Skeletal muscle tissue (tissue), 4 donors: Measurements from ENCODE around the gene PRKCE. TPM values are rescaled to one million over a fixed set of nuclear protein-coding genes. Genes with fewer than 3 reads are reported as not detected.

Experiments used
- H3K27ac ChIP-seq: one replicate; pipeline ENCODE4 v1.7.0; 2013; ENCODE audit warnings: mild to moderate bottlenecking, low read depth, low read length, inconsistent platforms
- H3K27me3 ChIP-seq, 3 donors: one replicate each; pipeline ENCODE4 v1.7.0; 2013; ENCODE audit warnings: low read length in 3 of 3; ENCODE audit not compliant: control insufficient read depth in 3 of 3, insufficient read depth in 3 of 3
- H3K36me3 ChIP-seq, 3 donors: one replicate each; pipeline ENCODE4 v1.7.0; 2013; ENCODE audit warnings: low read length in 3 of 3; ENCODE audit not compliant: control insufficient read depth in 3 of 3, insufficient read depth in 3 of 3
- H3K4me1 ChIP-seq, 3 donors: one replicate each; pipeline ENCODE4 v1.7.0; 2013; ENCODE audit warnings: low read length in 3 of 3, mild to moderate bottlenecking in 3 of 3; ENCODE audit not compliant: control insufficient read depth in 3 of 3, insufficient read depth in 3 of 3
- H3K4me3 ChIP-seq, 3 donors: one replicate each; pipeline ENCODE4 v1.7.0; 2013; ENCODE audit warnings: low read length in 3 of 3
- H3K9ac ChIP-seq, 3 donors: one replicate each; pipeline ENCODE4 v1.7.0; 2013; ENCODE audit warnings: low read length in 3 of 3, mild to moderate bottlenecking in 3 of 3, moderate library complexity in 2 of 3, low read depth in 1 of 3
- H3K9me3 ChIP-seq, 3 donors: one replicate each; pipeline ENCODE4 v1.7.0; 2013; ENCODE audit warnings: low read length in 3 of 3; ENCODE audit not compliant: control insufficient read depth in 3 of 3
- total RNA-seq: library from RNA; depleted of rRNA; stranded (reverse); fragments of >200 nt; gene quantifications from one replicate; pipeline ENCODE4 v1.2.3, GENCODE V29; 2014
- donor health status: Osteomylitis.

PRKCE gene
- total RNA-seq, 1 donor from 2014 or later, result 9.4 TPM

DNA sequence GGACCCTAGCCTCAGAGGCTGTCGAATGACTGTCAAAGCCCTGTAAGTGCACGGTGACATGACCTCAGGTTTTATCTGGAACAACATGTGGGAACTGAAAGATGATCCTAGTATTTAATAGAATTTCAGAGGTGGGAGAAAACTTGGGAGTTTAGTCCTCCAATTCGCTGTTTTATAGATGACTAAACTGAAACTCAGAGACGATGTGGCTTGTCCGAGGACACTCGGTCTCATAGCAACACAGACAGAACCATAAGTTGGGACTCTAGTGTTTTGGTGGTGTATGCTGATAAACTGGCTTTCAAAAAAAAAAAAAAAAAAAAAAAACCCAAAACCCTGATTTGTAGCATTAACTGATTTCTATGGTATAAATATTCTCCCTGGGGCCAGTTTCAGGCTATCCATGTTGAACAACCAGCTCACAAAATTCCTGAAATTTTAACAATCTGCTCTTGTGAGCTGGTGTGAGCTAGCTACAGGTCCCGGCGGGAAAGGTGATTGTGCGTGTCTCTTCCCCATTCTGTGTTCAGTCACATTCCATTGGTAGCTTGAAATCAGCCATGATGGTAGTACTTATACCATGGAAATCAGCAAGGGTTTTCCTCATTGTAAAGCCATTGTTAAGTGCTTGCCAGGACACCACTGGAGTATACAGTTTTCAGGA lies 450.2 kb downstream of the PRKCE start:
- Histone ChIP-seq H3K36me3 (no peaks in the 10 kb centered on the region), H3K27me3 (no peaks in the 10 kb centered on the region), H3K9ac (no peak overlapping the region), H3K27ac (no peak overlapping the region), H3K9me3 (no peaks in the 10 kb centered on the region), H3K4me3 (no peak overlapping the region), H3K4me1 (peaks cover 5 to 13% (median 9%) of the 10 kb centered on the region in 3 donors)

DNA sequence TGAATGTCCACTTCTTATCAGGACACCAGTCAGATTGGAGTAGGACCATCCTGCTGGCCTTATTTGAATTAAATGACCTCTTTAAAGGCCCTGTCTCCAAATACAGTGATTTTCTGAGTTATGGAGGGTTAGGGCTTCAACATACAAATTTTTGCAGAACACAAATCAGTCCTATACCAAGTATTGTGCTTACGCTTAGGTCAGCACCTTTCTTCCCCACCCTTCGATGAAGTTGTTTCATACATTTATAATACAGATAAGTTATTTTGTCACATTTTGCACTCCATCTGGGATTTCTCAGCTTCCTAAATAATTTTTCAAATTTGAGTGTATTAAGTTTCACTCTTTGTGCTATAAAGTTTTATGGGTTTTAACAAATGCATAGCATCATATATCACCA lies 455.2 kb downstream of the PRKCE start:
- no peak overlapping the region for H3K27ac ChIP-seq
- no peaks in the 10 kb centered on the region for H3K36me3 ChIP-seq
- H3K4me1 ChIP-seq, result no peaks in the 10 kb centered on the region
- H3K4me3 ChIP-seq, result no peak overlapping the region
- H3K9ac ChIP-seq, result no peak overlapping the region
- H3K9me3 ChIP-seq, result no peaks in the 10 kb centered on the region
- H3K27me3 ChIP-seq, result no peaks in the 10 kb centered on the region

GRCh38 chr2:46114996-46115395 lies 463.5 kb downstream of the PRKCE start:
- no peak overlapping the region for H3K9ac ChIP-seq
- no peak overlapping the region for H3K27ac ChIP-seq
- no peaks in the 10 kb centered on the region for H3K27me3 ChIP-seq
- no peaks in the 10 kb centered on the region for H3K36me3 ChIP-seq
- H3K4me1 ChIP-seq, result peaks cover 3 to 13% (median 8%) of the 10 kb centered on the region in 3 donors
- no peaks in the 10 kb centered on the region for H3K9me3 ChIP-seq
- H3K4me3 ChIP-seq, result no peak overlapping the region

DNA sequence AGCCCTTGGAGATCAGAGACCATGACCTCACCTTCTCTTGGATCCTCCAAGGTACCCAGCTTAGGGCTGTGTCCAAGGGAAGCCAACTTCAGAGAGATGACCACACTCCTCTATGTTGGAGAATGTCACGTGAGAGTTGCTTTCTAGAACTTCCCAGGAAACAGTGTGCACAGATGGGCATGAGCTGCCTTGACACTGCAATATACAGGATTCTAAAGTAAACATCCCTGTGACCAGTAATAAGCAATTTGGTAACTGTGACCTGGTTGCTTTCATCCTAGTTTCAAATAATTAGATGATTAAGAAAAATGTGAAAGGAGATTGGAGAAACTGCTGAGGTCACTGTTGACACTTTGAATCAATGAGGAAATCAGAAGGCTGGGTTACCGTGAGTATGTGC lies 464.7 kb downstream of the PRKCE start:
- H3K36me3 ChIP-seq, result no peaks in the 10 kb centered on the region

DNA sequence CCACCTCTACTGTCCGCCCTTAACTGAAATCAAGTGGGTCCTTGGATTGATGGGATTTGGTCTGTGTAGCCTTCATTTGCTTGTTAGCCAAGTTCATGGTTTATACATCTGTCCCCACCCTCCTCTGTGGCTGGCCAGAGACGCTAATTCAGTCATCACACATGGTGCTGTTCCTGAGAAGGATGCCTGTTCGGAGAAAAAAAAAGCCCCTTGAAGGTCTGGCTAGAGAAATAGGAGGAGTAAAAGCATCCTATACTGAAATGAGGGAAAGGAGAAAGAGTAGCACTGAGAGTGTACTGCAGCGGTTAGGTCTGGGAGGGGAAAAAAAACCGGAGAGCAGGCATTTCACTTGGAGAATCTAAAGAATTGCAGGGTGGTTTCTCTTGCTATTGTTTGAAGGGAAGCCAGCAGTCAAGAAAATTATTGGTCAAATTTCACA lies 465.1 kb downstream of the PRKCE start:
- no peaks in the 10 kb centered on the region for H3K27me3 ChIP-seq
- H3K9me3 ChIP-seq, result no peaks in the 10 kb centered on the region
- peaks cover 3 to 24% (median 21%) of the 10 kb centered on the region in 3 donors for H3K4me1 ChIP-seq
- H3K9ac ChIP-seq, result no peak overlapping the region
- H3K4me3 ChIP-seq, result no peak overlapping the region
- H3K27ac ChIP-seq, result no peak overlapping the region
- H3K36me3 ChIP-seq, result no peaks in the 10 kb centered on the region

More for the DNA sequence above, 464.7 kb downstream of the PRKCE start:
- Histone ChIP-seq H3K27me3 (no peaks in the 10 kb centered on the region), H3K9ac (no peak overlapping the region), H3K4me3 (no peak overlapping the region), H3K4me1 (peaks cover 3 to 20% (median 17%) of the 10 kb centered on the region in 3 donors), H3K9me3 (no peaks in the 10 kb centered on the region), H3K27ac (no peak overlapping the region)

GRCh38 chr2:46117379-46117778 lies 465.9 kb downstream of the PRKCE start:
- peak overlapping the region; percentile 74 for H3K27ac ChIP-seq
- H3K4me3 ChIP-seq, result no peak overlapping the region
- no peaks in the 10 kb centered on the region for H3K36me3 ChIP-seq
- H3K9me3 ChIP-seq, result no peaks in the 10 kb centered on the region
- H3K9ac ChIP-seq, result no peak overlapping the region
- H3K4me1 ChIP-seq, result peaks cover 7 to 29% (median 24%) of the 10 kb centered on the region in 3 donors
- H3K27me3 ChIP-seq, result no peaks in the 10 kb centered on the region

GRCh38 chr2:46117994-46118393 lies 466.5 kb downstream of the PRKCE start:
- H3K36me3 ChIP-seq, result no peaks in the 10 kb centered on the region
- no peak overlapping the region for H3K9ac ChIP-seq
- H3K9me3 ChIP-seq, result no peaks in the 10 kb centered on the region
- no peaks in the 10 kb centered on the region for H3K27me3 ChIP-seq
- H3K4me1 ChIP-seq, result peaks cover 10 to 34% (median 24%) of the 10 kb centered on the region in 3 donors
- H3K27ac ChIP-seq, result peak overlapping the region; percentile 74
- no peak overlapping the region for H3K4me3 ChIP-seq

DNA sequence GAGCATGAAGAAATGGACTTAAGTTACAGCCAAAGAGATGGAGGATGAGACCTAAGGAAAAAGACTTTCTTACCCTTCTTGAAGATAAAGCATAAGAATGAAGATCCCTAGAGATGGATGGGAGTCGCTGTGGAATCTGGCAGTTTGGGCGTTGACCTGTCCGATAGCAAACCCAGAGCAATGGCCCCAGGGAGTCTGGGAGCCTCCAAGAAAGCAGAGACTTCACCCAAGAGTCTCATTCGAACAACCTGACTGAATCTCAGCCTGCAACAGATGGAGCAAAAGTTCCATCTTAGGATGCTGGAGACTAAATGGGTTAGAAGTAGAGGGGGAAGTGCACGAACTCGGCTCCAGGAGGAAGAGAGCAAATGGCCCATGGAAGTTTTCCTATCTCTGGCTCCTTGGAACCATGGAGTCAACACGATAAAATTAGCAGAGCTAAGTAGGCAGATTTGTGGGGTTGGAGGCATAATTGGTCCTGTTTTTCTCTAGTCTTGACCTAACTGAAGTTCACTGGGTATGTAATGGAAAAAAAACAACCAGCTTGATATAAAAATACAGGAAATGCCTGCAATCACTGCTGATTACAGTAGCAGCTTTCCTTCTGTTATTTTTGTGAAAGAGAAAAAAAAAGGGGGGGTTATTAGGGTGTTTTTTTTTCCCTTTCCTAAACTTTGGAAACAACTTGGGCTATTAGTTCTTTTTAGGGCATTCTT lies 467.3 kb downstream of the PRKCE start:
- peaks cover 10 to 34% (median 24%) of the 10 kb centered on the region in 3 donors for H3K4me1 ChIP-seq
- H3K4me3 ChIP-seq, result no peak overlapping the region
- H3K27ac ChIP-seq, result peak overlapping the region; percentile 74
- H3K9ac ChIP-seq, result no peak overlapping the region
- no peaks in the 10 kb centered on the region for H3K9me3 ChIP-seq
- no peaks in the 10 kb centered on the region for H3K27me3 ChIP-seq
- no peaks in the 10 kb centered on the region for H3K36me3 ChIP-seq

DNA sequence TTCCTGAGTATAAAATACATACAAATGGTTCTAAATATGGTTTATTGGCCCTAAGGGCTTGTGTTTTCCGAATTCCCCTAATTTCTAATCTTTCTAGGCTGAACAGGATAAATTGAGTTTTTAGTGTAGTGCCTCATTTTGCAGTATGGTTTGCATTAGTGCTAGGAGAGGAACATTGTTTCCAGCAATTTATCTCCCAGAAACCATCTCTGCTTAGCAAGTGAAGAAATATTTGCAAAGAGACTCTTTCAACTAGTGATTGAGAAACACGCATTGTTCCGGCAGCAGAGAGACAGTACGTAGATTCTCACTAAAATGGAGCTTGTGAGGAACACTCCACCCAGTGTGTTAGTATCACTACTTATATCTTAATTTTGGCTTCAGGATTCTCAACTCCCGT lies 468.0 kb downstream of the PRKCE start:
- Histone ChIP-seq H3K4me1 (peaks cover 10 to 34% (median 24%) of the 10 kb centered on the region in 3 donors), H3K9ac (no peak overlapping the region)

More for the DNA sequence above, 468.0 kb downstream of the PRKCE start:
- H3K9me3 ChIP-seq, result no peaks in the 10 kb centered on the region
- H3K27ac ChIP-seq, result peak overlapping the region; percentile 74
- no peak overlapping the region for H3K4me3 ChIP-seq
- no peaks in the 10 kb centered on the region for H3K27me3 ChIP-seq
- no peaks in the 10 kb centered on the region for H3K36me3 ChIP-seq
